ENCODE results near the gene PPM1H. TPM values are rescaled to one million over a fixed set of nuclear protein-coding genes. Genes with fewer than 3 reads are reported as not detected.

PPM1H gene, protein sequence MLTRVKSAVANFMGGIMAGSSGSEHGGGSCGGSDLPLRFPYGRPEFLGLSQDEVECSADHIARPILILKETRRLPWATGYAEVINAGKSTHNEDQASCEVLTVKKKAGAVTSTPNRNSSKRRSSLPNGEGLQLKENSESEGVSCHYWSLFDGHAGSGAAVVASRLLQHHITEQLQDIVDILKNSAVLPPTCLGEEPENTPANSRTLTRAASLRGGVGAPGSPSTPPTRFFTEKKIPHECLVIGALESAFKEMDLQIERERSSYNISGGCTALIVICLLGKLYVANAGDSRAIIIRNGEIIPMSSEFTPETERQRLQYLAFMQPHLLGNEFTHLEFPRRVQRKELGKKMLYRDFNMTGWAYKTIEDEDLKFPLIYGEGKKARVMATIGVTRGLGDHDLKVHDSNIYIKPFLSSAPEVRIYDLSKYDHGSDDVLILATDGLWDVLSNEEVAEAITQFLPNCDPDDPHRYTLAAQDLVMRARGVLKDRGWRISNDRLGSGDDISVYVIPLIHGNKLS
- 10.3 to 15.7 TPM (median 11.2 TPM) in 3 replicates for total RNA-seq

DNA sequence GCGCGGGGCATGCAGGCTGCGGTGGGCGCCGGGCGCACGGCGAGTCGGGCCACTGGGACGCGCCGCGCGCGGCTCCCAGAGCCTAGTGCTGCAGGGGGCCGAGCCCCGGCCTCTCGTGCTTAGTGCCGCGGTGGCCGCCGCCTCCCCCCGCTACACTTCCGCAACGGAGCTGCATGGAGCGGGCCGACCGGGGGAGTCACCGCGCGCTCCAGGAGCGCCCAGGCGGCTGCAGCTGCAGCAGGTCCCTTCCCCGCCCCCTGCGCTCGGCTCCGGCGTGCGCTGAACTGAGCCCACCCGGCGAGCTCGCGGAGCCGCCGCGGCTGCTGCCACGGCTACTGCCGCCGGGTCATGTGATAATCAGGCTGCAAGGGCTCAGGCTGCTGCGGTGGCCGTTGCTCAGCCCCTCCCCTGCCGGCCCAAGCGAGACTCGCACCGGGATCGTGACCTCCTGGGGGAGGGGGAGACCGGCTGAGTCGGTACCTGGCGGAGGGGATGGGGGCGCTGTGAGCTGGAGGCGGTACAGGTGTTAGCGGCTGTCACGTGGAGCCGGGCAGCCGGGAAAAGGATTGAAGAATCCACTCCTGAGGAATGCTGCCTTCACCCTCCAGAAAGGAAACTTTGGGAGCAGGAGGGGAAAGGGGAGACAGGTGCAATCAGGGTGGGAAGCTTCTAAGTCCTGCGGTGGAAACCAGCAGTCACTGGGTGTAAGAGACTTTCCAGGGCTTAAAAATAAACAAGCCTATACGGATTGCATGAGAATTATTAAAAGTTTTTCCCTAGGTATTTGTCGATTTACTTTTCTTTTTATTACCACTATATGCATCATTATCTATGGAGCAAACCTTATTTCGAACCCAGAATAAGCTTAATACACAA is at the start of gene PPM1H:
Gene PPM1H (minus strand): TSS at position 352 of the 876 bp plus-strand sequence. CDS start 414 bp downstream, outside the sequence.
- peak within 1 kb of the TSS; percentile 96 for H3K27ac Mint-ChIP-seq
- peaks cover 35% of the 10 kb centered on the region for H3K27me3 Mint-ChIP-seq (ENCODE audit: low read depth)
- H3K9me3 Mint-ChIP-seq, result no peaks in the 10 kb centered on the region
- DNase-seq (ENCODE audit: low spot score in 2 of 2, unreplicated experiment in 2 of 2), result peak; percentile 53 to 77
- H3K4me3 Mint-ChIP-seq, result peak within 1 kb of the TSS; percentile 97
- TF ChIP-seq, protein P1, sequence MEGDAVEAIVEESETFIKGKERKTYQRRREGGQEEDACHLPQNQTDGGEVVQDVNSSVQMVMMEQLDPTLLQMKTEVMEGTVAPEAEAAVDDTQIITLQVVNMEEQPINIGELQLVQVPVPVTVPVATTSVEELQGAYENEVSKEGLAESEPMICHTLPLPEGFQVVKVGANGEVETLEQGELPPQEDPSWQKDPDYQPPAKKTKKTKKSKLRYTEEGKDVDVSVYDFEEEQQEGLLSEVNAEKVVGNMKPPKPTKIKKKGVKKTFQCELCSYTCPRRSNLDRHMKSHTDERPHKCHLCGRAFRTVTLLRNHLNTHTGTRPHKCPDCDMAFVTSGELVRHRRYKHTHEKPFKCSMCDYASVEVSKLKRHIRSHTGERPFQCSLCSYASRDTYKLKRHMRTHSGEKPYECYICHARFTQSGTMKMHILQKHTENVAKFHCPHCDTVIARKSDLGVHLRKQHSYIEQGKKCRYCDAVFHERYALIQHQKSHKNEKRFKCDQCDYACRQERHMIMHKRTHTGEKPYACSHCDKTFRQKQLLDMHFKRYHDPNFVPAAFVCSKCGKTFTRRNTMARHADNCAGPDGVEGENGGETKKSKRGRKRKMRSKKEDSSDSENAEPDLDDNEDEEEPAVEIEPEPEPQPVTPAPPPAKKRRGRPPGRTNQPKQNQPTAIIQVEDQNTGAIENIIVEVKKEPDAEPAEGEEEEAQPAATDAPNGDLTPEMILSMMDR (IDR thresholded peaks at IDR 0.05; ENCODE audit: unreplicated experiment), result no peak
- H3K36me3 Mint-ChIP-seq, result no peaks in the 10 kb centered on the region
- H3K4me1 Mint-ChIP-seq, result peaks cover 27% of the 10 kb centered on the region

GRCh38 chr12:62983594-62983993 is 48.6 kb upstream of the PPM1H start:
- no peaks in the 10 kb centered on the region for H3K9me3 Mint-ChIP-seq
- peaks cover 6% of the 10 kb centered on the region for H3K27me3 Mint-ChIP-seq (ENCODE audit: low read depth)
- no peaks in the 10 kb centered on the region for H3K36me3 Mint-ChIP-seq
- TF ChIP-seq, protein P1 (IDR thresholded peaks at IDR 0.05; ENCODE audit: unreplicated experiment), result no peak
- H3K4me1 Mint-ChIP-seq, result no peaks in the 10 kb centered on the region
- no peak overlapping the region for H3K4me3 Mint-ChIP-seq
- H3K27ac Mint-ChIP-seq, result no peak overlapping the region
- no peak for DNase-seq (ENCODE audit: low spot score in 2 of 2, unreplicated experiment in 2 of 2)

GRCh38 chr12:62978768-62979167 is 43.8 kb upstream of the PPM1H start:
- H3K9me3 Mint-ChIP-seq, result peaks cover 5% of the 10 kb centered on the region
- H3K4me1 Mint-ChIP-seq, result no peaks in the 10 kb centered on the region
- no peak overlapping the region for H3K27ac Mint-ChIP-seq
- DNase-seq (ENCODE audit: low spot score in 2 of 2, unreplicated experiment in 2 of 2), result no peak
- H3K4me3 Mint-ChIP-seq, result no peak overlapping the region
- TF ChIP-seq, protein P1 (IDR thresholded peaks at IDR 0.05; ENCODE audit: unreplicated experiment), result no peak
- H3K36me3 Mint-ChIP-seq, result no peaks in the 10 kb centered on the region
- peaks cover 2% of the 10 kb centered on the region for H3K27me3 Mint-ChIP-seq (ENCODE audit: low read depth)

- H3K27me3 Mint-ChIP-seq (ENCODE audit: low read depth), result peaks cover 2% of the 10 kb centered on the region
- H3K4me3 Mint-ChIP-seq, result no peak overlapping the region
- no peak overlapping the region for H3K27ac Mint-ChIP-seq
- H3K36me3 Mint-ChIP-seq, result no peaks in the 10 kb centered on the region
- peaks cover 5% of the 10 kb centered on the region for H3K9me3 Mint-ChIP-seq
- no peak for DNase-seq (ENCODE audit: low spot score in 2 of 2, unreplicated experiment in 2 of 2)
- no peaks in the 10 kb centered on the region for H3K4me1 Mint-ChIP-seq
- TF ChIP-seq, protein P1 (IDR thresholded peaks at IDR 0.05; ENCODE audit: unreplicated experiment), result no peak
Observed at GRCh38 chr12:62977883-62978282, 42.9 kb upstream of the PPM1H start.

DNA sequence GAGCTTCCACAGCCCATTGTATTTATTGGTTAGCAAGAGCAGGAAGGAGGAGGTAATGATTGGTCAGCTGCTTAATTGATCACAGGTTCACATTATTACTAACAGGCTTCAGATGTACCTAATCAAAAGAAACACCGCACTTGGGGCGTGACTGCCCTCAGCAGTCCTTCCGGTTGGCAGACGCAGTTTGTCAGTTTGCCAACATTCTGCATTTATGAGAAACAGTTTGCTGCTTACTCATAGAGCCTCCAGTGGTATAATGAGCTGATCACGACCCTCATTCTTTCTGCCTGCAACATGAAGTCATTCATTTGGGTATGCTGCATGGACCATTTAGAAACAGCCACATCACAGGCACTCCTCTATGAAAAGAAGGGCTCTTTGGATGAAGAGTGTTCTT is 42.5 kb upstream of the PPM1H start:
- Mint-ChIP-seq H3K4me3 (no peak overlapping the region), H3K36me3 (no peaks in the 10 kb centered on the region), H3K9me3 (peaks cover 5% of the 10 kb centered on the region), H3K4me1 (no peaks in the 10 kb centered on the region), H3K27ac (no peak overlapping the region), H3K27me3 (ENCODE audit: low read depth) (peaks cover 2% of the 10 kb centered on the region)
- TF ChIP-seq, protein P1 (IDR thresholded peaks at IDR 0.05; ENCODE audit: unreplicated experiment), result no peak
- no peak for DNase-seq (ENCODE audit: low spot score in 2 of 2, unreplicated experiment in 2 of 2)
